Activated CD8-positive, alpha-beta memory T cell treated with anti-CD3 and anti-CD28 coated beads for 1 hour (primary cell): ENCODE data around the gene MTRF1.
A peak's percentile ranks its signal among the peaks of the same experiment; 100 is the strongest.

Experiments
- DNase-seq, 2 donors: peaks; one replicate each; pipeline ENCODE4 v3.0.0-alpha.2; 2020; ENCODE audit warnings: low read depth in 1 of 2; ENCODE audit errors: extremely low read depth in 1 of 2

MTRF1 gene

GRCh38 chr13:41263261-41263971, at the start of gene MTRF1:
TSS of gene MTRF1 (minus strand) at chr13:41263576. CDS start at chr13:41260907, 2,669 bp downstream.
- peak; percentile 48 to 60 for DNase-seq

- no peak for DNase-seq
Observed at GRCh38 chr13:41313117-41313516, 49.7 kb upstream of the MTRF1 start.

GRCh38 chr13:41312176-41312500, 48.8 kb upstream of the MTRF1 start:
- DNase-seq: no peak

- DNase-seq: peak; percentile 6 to 39
Observed at GRCh38 chr13:41311406-41312175, 48.2 kb upstream of the MTRF1 start.

GRCh38 chr13:41310963-41311405, 47.6 kb upstream of the MTRF1 start, which contains the start of gene NAA16:
TSS of gene NAA16 (plus strand) at chr13:41311267. CDS start at chr13:41311529, 262 bp downstream.
- DNase-seq: peak; percentile 92 to 93

- DNase-seq: no peak
Observed at GRCh38 chr13:41307884-41308640, 44.7 kb upstream of the MTRF1 start.

- no peak for DNase-seq
Observed at GRCh38 chr13:41306271-41307145, 43.1 kb upstream of the MTRF1 start.

GRCh38 chr13:41304551-41304950, 41.2 kb upstream of the MTRF1 start:
- DNase-seq: no peak

- DNase-seq: no peak
Observed at GRCh38 chr13:41302743-41303142, 39.4 kb upstream of the MTRF1 start.

GRCh38 chr13:41299316-41300094, 36.1 kb upstream of the MTRF1 start:
- DNase-seq: no peak

GRCh38 chr13:41296879-41297646, 33.7 kb upstream of the MTRF1 start:
- DNase-seq: no peak

GRCh38 chr13:41295973-41296372, 32.6 kb upstream of the MTRF1 start:
- no peak for DNase-seq

GRCh38 chr13:41294914-41295313, 31.5 kb upstream of the MTRF1 start:
- DNase-seq: no peak

GRCh38 chr13:41293272-41293671, 29.9 kb upstream of the MTRF1 start:
- no peak for DNase-seq

- no peak for DNase-seq
Observed at GRCh38 chr13:41291246-41291645, 27.9 kb upstream of the MTRF1 start.

- DNase-seq: no peak
Observed at GRCh38 chr13:41289463-41289881, 26.1 kb upstream of the MTRF1 start.

GRCh38 chr13:41286370-41286769, 23.0 kb upstream of the MTRF1 start:
- DNase-seq: no peak

- no peak for DNase-seq
Observed at GRCh38 chr13:41284512-41285288, 21.3 kb upstream of the MTRF1 start.
